ENCODE results near the gene PHC2. TPM values are rescaled to one million over a fixed set of nuclear protein-coding genes. Genes with fewer than 3 reads are reported as not detected.

PHC2 gene
- total RNA-seq, 1 donor, result 85.4 TPM

- Histone ChIP-seq H2AFZ (ENCODE audit: low read length) (no peak overlapping the region), H3K4me1 (ENCODE audit: insufficient read depth, low read length) (peaks cover 14% of the 10 kb centered on the region), H3K4me2 (ENCODE audit: insufficient read depth, low read length) (no peak overlapping the region), H3K4me3 (ENCODE audit: insufficient read depth, low read length) (no peak overlapping the region), H3K9me3 (ENCODE audit: low read depth, low read length) (no peaks in the 10 kb centered on the region), H3K27ac (ENCODE audit: low read depth, low read length) (no peak overlapping the region), H4K20me1 (ENCODE audit: insufficient read depth, low read length) (no peaks in the 10 kb centered on the region), H3K79me2 (ENCODE audit: insufficient read depth, low read length) (peaks cover 3% of the 10 kb centered on the region), H3K27me3 (ENCODE audit: insufficient read depth, low read length) (no peaks in the 10 kb centered on the region), H3K36me3 (ENCODE audit: insufficient read depth, low read length) (peaks cover 40% of the 10 kb centered on the region)
- no peak for TF ChIP-seq CTCF (IDR thresholded peaks at IDR 0.05; ENCODE audit: extremely low read depth, low read depth, low read length)
- DNase-seq (ENCODE audit: insufficient read length, low spot score, missing footprints), result no peak
Observed at GRCh38 chr1:33368431-33368830, 62.5 kb downstream of the PHC2 start.

GRCh38 chr1:33367485-33368405, 63.1 kb downstream of the PHC2 start:
- peak; percentile 95 for TF ChIP-seq CTCF (IDR thresholded peaks at IDR 0.05; ENCODE audit: extremely low read depth, low read depth, low read length)
- Histone ChIP-seq H3K27me3 (ENCODE audit: insufficient read depth, low read length) (no peaks in the 10 kb centered on the region), H3K4me3 (ENCODE audit: insufficient read depth, low read length) (no peak overlapping the region), H4K20me1 (ENCODE audit: insufficient read depth, low read length) (no peaks in the 10 kb centered on the region), H3K36me3 (ENCODE audit: insufficient read depth, low read length) (peaks cover 40% of the 10 kb centered on the region), H3K4me1 (ENCODE audit: insufficient read depth, low read length) (peaks cover 14% of the 10 kb centered on the region), H3K79me2 (ENCODE audit: insufficient read depth, low read length) (peaks cover 2% of the 10 kb centered on the region), H3K27ac (ENCODE audit: low read depth, low read length) (no peak overlapping the region), H2AFZ (ENCODE audit: low read length) (no peak overlapping the region), H3K4me2 (ENCODE audit: insufficient read depth, low read length) (no peak overlapping the region), H3K9me3 (ENCODE audit: low read depth, low read length) (no peaks in the 10 kb centered on the region)
- peak; percentile 97 for DNase-seq (ENCODE audit: insufficient read length, low spot score, missing footprints)

GRCh38 chr1:33366762-33367484, 64.0 kb downstream of the PHC2 start:
- Histone ChIP-seq H3K36me3 (ENCODE audit: insufficient read depth, low read length) (peaks cover 42% of the 10 kb centered on the region), H3K27ac (ENCODE audit: low read depth, low read length) (no peak overlapping the region), H3K4me2 (ENCODE audit: insufficient read depth, low read length) (no peak overlapping the region), H3K27me3 (ENCODE audit: insufficient read depth, low read length) (no peaks in the 10 kb centered on the region), H3K4me3 (ENCODE audit: insufficient read depth, low read length) (no peak overlapping the region), H2AFZ (ENCODE audit: low read length) (no peak overlapping the region), H3K9me3 (ENCODE audit: low read depth, low read length) (no peaks in the 10 kb centered on the region), H4K20me1 (ENCODE audit: insufficient read depth, low read length) (no peaks in the 10 kb centered on the region), H3K4me1 (ENCODE audit: insufficient read depth, low read length) (peaks cover 14% of the 10 kb centered on the region), H3K79me2 (ENCODE audit: insufficient read depth, low read length) (peaks cover 2% of the 10 kb centered on the region)
- no peak for DNase-seq (ENCODE audit: insufficient read length, low spot score, missing footprints)
- TF ChIP-seq CTCF (IDR thresholded peaks at IDR 0.05; ENCODE audit: extremely low read depth, low read depth, low read length), result no peak

- no peaks in the 10 kb centered on the region for H3K9me3 ChIP-seq (ENCODE audit: low read depth, low read length)
- H3K36me3 ChIP-seq (ENCODE audit: insufficient read depth, low read length), result peaks cover 40% of the 10 kb centered on the region
- no peak for DNase-seq (ENCODE audit: insufficient read length, low spot score, missing footprints)
- H3K4me1 ChIP-seq (ENCODE audit: insufficient read depth, low read length), result peaks cover 14% of the 10 kb centered on the region
- H3K27ac ChIP-seq (ENCODE audit: low read depth, low read length), result peak overlapping the region; percentile 1
- H3K4me2 ChIP-seq (ENCODE audit: insufficient read depth, low read length), result peak overlapping the region; percentile 23
- H2AFZ ChIP-seq (ENCODE audit: low read length), result no peak overlapping the region
- H3K79me2 ChIP-seq (ENCODE audit: insufficient read depth, low read length), result peaks cover 2% of the 10 kb centered on the region
- TF ChIP-seq CTCF (IDR thresholded peaks at IDR 0.05; ENCODE audit: extremely low read depth, low read depth, low read length), result no peak
- no peaks in the 10 kb centered on the region for H3K27me3 ChIP-seq (ENCODE audit: insufficient read depth, low read length)
- no peaks in the 10 kb centered on the region for H4K20me1 ChIP-seq (ENCODE audit: insufficient read depth, low read length)
- H3K4me3 ChIP-seq (ENCODE audit: insufficient read depth, low read length), result no peak overlapping the region
Observed at GRCh38 chr1:33365560-33365997, 65.3 kb downstream of the PHC2 start.

Data from osteoblast (primary cell).